GM18867 (cell line): ENCODE measurements around the gene COL23A1.

Experiments
- ATAC-seq: cut with Tn5 transposase; IDR thresholded peaks from one replicate; pipeline ENCODE4 v1.9.1; 2021; ENCODE audit warnings: mild to moderate bottlenecking, moderate library complexity; ENCODE audit not compliant: unreplicated experiment

The COL23A1 gene

DNA sequence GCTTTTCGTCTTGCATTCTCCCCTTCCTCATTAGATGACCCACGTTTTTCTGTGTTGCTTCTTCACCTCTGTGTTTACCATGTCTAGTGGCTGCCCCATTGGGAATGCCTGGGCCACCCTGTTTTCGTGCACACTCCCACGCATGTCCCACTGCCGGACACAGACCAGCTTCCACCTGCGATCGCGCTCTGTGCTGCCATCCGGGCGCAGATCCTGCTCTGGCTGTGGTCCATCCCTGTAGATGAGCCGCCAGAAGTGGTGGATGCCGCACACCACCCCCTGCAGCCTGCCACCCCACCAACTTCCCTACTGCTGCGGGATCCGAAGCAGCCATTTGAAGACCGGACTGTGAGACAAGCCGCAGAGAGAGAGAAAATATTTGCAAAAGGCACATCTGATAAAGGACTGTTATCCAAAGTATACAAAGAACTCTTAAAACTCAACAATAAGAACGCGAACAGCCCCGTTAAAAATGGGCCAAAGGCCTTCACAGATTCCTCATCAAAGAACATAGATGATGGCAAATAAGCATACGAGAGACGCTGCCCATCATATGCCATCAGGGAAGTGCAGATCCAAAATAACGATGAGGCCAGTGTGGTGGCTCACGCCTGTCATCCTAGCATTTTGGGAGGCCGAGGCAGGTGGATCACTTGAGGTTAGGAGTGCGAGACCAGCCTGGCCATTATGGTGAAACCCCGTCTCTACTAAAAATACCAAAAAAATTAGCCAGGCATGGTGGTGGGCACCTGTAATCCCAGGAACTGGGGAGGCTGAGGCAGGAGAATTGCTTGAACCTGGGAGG lies 163.7 kb downstream of the COL23A1 start:
- ATAC-seq: no peak

DNA sequence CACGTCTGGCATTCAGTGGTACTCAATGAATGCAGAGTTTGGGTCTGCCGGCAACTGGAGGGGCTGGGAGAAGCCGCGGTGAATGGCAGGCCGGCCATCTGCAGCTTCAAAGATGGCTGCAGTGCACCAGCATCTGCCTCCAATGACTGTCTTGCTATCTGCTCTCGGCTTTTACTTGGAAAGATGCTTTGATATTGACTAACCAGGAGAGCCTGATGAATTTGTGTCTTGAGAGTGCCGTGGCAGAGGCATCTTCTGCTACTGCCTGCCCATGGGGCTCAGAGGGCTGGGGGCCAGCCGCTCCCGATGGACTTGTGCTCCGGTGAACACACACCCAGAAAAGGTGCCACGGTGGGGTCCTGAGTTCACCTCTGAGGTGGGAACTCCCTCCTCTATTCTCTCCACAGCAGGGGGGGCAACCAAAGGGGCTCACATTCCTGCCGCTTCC lies 164.5 kb downstream of the COL23A1 start:
- no peak for ATAC-seq

DNA sequence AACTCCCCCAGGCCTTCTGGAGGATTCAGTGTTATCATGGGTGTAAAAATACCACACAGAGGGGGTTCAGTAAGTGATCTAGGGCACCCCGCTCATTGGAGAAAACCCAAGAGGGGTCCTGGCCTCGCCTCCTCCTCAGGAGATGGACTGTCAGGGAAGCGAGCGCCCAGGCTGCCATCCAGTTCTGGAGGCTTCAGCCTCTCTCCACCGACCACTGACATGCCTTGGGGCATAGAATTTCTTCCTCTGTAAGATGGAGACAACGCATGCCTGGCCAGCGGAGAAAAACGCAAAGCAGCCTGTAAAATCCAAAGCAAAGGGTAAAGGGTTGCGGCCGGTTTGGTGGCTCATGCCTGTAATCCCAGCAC lies 165.4 kb downstream of the COL23A1 start:
- ATAC-seq: no peak

DNA sequence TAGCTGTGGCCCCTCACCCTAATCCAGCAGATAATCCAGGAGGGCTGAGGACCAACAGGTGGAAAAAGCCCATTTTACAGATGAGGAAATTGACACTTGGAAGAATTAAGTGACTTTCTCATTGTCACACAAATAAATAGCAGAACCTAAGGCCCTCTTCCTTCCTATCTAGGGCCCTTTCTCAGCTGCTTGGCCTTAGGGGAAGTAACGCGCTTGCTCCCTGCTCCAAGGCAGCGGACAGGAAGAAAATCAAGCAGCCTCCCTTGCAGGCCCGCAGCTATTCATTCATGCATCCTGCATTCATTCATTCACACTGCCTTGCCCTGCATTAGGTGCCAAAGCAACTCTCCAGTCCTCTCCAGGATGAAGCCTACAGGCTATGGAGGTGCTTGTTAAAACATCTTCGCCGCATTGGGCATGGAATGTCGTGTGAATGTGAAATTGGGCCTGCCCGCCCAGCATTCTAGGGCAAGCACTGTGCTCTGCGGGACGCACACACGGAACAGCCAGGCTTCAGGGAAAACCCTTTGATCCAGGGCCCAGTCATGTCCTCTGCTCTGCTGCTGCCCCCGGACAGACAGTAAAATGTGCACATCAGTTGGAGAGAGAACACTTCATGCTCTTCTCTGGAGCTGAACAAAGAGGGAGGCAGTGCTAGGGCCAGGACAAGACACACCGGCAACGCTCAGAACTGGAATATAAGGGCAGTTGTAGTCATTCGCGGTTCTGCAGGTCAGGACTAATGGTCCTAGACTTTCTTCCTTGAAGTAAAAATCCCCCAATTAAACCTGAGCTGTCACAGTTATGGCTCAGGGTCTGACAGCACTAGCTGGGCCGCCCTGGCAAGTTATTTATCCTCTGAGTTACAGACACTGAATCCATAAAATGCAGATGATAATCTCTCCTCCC lies 166.0 kb downstream of the COL23A1 start:
- no peak for ATAC-seq

DNA sequence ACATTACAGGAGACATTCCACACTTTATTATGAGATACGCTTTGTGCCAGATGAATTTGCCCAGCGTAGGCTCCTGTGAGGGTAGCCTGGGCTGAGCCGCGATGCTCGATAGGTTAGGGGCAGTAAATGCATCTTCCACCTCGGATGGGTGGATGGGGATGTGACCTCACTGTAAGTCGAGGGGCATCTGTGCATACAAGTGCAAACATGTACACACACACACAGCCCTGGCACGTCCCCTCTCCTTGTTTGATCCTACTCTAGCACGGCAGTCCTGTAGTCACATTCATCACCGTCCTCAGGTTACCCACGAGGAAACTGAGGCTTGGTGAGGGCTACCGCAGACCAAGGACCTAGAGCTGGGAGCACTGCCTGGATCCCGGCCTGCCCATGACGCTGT lies 166.8 kb downstream of the COL23A1 start:
- no peak for ATAC-seq

DNA sequence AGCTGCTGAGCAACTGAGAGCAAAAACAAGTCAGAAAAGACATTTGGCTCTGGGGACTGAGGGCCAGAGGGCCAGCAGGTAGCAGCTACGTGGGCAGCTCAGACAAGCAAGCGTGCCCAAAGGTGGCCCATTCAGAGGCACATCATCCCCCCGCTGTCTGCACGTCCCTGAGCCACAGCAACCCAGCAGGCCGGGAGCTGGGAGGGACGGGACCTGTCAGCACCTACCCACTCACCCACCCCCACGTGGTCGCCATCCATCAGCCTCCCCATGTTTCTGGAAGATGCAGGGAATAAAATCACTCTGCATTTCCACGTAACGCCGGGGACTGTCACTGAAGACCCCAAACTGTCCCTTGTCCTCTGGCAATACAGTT lies 167.8 kb downstream of the COL23A1 start:
- no peak for ATAC-seq

DNA sequence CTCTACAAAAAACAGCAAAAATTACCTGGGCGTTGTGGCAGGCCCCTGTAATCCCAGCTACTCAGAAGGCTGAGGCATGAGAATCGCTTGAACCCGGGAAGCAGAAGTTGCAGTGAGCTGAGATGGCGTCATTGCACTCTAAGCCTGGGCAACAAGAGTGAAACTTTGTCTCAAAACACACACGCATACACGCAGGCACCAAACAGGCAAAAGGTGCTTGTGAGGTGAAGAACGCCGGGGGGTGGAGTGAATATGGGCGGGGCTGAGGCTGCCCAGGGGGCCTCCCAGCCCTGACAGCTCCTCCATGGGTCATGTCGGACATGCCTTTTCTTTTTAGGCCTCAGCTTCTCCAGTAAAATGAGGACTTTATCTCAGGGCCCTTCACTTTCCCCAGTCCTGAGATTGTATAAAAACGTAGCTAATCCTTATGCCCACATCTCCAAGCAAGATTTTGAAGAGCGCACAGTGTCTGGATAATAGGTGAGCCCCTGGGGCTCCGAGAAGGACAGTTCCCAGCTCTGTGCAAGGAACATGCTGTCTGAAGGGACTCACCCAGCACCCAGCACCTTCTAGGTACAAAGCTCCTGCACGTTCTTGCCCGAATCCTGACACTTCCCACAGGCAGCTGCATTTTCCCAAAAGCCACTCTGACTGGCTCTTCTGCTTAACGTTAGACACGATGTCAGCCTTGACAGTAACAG lies 168.3 kb downstream of the COL23A1 start:
- ATAC-seq: no peak

DNA sequence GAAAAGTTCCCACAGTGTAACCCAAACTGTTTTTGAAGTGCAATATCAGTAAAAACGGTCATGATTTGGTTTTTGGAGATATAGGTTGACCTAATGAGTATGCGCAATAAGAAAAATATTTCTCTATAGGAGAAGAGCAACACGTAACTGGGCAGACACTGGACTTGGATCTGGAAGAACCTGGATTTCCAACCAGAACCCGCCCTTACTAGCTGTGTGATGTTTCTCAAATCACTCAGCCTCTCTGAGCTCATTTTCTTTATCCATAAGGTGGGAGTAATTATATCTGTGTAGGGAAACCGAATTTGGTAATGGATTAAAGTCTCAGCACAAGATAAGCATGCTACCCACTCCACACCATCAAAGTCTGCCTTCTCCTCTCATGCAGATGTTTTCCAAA lies 169.1 kb downstream of the COL23A1 start:
- no peak for ATAC-seq

DNA sequence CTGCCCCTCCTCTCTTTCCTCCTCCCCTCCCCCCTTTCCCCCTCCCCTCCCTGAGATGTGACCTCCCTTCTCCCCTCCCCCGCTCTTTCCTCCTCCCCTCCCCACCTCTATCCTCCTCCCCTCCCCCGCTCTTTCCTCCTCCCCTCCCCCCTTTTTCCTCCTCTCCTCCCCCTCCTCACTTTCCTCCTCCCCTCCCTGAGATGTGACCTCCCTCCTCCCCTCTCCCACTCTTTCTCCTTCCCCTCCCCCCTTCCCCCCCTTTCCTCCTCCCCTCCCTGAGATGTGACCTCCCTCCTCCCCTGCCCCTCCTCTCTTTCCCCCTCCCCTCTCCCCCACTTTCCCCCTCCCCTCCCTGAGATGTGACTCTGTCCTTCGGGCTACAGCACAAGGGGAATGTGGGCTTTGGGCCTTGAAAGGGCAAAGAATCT lies 169.8 kb downstream of the COL23A1 start:
- ATAC-seq: no peak

DNA sequence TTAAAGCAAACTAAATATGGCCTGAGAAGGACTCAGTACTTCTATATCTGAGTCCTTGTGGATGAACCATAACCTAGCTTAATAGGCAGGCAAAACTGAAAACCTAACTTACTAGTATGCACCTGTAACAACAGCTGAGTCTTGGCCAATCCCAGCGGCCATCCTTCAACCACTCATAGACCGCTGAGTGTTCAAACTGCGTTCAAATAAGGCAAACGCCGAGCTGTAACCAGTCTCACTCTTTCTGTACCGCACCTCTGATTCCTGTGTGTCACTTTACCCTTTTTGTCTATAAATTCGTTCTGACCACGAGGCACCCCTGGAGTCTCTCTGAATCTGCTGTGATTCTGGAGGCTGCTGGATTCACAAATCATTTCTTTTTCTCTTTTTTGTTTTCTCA lies 170.5 kb downstream of the COL23A1 start:
- no peak for ATAC-seq

DNA sequence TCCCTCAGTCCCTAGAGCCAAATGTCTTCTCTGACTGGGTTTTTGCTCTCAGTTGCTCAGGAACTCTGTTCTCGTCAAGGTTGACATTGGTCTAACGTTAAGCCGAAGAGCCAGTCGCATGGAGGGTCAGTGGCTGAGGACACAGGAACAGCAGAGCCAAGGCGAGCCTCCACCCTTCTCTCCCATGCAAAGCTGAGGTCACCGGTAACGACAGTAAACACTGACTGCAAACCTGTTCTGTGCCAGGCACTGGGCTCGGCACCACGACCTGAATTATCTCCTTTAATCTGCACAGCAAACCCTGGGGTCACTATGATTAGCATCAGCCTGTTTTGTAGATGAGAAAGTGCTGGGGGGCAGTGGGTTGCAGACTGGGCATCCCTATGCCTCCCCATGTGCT lies 171.0 kb downstream of the COL23A1 start:
- ATAC-seq: no peak

DNA sequence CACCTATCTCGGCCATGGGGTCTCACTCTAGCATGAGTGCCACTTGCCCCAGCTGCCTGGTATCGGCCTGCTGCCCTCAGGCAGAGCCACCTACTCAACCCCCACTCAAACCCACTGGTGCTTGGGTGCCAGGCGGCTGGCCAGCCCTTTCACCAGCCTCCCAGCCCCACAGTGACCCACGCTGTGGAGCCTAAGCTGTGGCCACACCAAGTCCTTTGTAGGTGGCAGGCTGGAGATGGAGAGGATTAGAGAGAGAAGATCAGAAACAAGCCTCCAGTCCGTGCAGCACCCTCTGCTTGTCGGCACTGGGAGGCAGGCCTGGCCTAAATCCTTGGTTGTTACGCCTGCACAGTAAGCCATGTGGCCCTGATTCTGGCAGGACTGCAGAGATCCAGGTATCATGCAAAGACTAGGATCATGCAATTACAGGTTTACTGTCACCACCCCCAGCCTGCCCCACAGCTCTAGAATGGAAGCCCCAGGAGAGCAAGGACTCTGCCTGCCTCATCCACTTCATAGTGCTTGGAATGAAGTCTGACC lies 171.7 kb downstream of the COL23A1 start:
- no peak for ATAC-seq

DNA sequence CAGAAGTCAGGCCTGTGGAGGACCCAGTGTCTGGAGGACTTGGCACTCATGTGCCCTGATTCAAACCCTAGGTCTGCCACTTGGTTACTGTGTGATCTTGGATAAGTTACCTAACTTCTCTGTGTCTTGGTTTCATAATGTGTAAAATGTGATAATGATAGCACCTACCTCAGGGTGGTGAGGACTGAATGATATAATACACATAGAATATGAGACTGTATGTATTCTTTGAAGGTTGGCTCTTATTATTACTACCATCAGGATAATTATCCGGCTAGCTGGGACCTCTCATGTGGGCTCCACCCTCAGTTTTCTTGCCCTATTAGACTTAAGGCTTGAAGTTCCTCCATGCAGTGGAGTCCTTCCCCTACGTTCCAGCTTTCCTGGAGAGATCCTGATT lies 172.2 kb downstream of the COL23A1 start:
- ATAC-seq: no peak

DNA sequence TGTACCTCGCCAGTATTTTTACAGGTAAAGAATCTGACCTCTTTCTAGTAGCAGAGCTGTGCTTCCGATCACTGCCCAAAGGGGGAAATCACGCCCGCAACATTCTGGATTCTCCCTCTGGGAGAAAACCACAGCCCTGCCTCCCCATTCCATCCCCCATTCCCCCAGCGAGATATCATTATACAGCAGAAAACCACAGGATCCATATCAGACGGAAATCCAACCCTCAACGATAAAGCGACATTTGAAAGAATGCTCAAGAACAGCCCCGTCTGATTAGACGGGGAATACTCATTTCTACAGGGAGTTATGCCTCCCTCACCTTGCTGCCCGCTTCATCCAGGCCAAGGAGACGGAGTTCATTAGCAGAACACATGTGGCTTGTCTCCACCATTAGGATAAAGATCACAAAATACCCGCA lies 172.8 kb downstream of the COL23A1 start:
- no peak for ATAC-seq

DNA sequence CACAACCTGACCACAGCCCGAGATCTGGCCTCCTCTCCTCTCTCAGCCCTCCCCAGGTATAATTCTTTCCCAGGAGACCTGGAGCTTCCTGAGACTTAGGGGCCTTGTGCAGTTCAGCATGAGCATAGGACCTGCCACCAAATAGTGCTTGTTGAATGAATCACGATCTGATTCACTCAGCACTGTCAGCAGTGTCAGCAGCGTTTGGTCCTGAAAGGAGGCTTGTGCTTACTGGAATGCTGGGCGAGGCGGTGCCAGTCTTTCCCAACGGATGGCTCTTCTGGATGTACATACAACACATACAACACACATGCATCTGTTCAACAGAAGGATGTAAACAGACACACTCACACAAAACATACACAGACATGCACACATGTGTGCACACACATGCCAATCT lies 173.3 kb downstream of the COL23A1 start:
- no peak for ATAC-seq

DNA sequence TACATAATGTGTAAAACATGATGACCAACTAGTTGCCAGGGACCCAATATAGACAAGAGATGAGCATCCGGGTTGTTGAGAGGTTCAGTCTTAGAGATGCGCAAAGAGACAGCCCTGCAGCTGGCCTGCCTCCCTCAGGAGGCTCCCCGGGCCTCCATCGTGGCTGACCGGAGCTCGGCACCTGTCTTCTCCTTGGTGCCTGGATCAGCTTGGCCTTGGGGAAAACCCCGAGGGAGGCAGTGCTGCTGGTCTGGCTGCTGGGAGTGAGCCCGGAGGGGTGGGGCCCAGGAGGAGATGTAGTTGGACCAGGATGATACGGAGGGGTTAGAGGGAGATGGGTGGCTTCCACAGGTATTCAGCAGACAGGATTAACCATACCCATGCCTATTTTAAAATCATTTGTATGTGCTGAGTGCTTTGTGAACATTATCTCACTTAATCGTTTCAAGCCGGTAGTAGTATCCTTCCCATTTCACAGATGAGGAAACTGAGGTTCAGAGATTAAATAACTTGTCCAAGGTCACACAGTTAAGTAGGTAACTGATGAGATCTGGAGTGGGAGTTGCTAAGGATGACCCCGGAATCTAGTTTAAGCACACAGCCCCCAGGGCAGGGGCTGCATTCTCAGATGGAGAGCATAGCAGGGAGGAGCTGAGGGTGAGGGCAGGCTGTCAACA lies 173.8 kb downstream of the COL23A1 start:
- no peak for ATAC-seq

DNA sequence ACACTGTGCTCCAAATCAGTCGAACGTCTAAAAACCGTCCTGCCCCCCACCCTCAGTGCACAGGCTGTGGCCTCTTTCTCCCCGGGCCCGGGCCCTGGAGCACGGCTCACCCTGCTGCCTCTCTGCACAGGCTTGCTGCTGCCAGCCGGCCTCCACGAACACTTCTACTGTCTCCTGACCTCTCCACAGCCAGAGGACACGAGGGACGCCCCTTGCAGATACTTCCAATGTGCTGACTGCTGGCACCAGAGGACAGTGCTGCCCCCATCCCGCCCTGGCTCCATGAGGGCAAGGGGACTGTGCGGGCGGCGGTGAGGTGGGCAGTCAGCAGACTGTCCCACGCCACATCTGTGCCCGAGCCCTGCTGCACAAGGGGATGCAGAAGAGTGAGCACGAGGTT lies 174.8 kb downstream of the COL23A1 start:
- ATAC-seq: no peak

DNA sequence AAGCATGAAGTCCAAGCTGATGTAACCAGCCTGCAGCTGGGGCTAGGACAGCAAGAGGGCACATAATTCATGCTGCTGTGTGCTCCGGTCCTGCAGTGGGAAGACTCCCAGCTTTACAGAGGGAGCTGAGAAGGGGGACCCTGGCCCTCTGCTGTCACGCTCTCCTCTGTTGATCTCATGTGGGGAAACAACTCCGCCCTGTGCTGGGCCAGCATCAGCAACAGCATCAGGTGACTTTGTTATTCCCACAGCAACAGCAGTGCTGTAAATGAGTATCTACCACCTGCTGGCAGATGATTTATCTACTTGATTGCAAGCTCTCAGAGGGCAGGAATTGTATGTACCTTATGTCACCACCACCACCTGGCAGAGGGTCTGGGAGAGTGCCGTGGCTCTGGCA lies 176.2 kb downstream of the COL23A1 start:
- no peak for ATAC-seq

DNA sequence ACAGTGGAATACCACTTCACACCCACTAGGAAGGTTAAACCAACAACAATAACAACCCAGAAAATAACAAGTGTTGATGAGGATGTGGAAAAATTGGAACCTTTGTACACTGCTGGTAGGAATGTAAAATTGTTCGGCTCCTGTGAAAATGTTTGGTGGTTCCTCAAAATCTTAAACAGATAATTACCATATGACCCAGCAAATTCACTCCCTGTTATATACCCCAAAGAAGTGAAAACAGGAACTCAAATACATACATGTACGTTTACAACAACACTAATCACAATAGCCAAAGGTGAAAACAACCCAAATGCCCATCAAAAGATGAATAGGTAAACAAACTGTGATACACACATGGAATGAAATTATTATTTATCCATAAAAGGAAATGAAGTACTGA lies 179.1 kb downstream of the COL23A1 start:
- ATAC-seq: no peak

DNA sequence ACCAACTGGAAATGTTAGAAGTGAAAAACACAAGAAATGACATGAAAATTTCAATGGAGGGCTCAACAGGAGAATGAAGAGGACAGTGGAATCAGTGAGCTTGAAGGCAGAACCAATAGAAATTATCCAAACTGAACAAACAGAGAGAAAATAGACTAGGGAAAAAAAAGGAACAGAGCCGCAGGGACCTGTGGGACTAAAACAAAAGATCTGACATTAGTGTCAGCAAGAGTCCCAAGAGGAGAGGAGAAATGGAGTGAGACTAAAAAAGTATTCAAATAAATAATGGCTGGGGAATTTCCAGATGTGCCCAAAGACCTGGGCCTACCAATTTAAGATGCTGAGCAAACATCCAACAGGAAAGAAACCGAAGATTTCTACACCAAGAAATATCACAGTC lies 182.5 kb downstream of the COL23A1 start:
- no peak for ATAC-seq

DNA sequence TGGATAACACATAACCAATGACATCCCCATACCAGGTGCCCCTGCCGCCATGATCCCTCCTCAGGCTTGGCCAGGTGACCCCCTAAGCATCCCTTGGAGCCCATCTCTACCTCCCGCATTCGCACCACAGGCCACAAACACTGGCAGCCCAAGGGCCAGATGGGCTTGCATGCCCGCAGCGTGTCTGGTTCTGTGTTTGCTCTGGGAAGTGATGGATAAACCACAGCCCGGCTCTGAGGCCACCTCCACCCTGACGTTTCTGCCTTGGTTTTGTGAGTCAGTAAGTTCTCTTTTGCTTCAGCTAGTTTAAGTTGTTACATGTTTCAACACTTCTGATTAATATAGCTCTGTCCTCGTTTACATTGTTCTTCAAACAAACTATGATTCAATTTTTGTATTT lies 185.2 kb downstream of the COL23A1 start:
- ATAC-seq: no peak
